HG02943 (cell line): ENCODE results near the gene MRPL20.
"Not testable (repeated sequence)": the region's sequence is repeated elsewhere in the genome, so short reads cannot be mapped to it uniquely, and the experiment has no call there.

Source experiments
- ATAC-seq: cut with Tn5 transposase; IDR thresholded peaks from one replicate; pipeline ENCODE4 v1.9.1; 2021; ENCODE audit warnings: mild to moderate bottlenecking, low read depth, moderate library complexity; ENCODE audit not compliant: unreplicated experiment

Gene MRPL20

GRCh38 chr1:1437904-1438376, 30.8 kb upstream of the MRPL20 start:
- ATAC-seq = peak; percentile 59

GRCh38 chr1:1437033-1437903, 30.2 kb upstream of the MRPL20 start:
- no peak for ATAC-seq

- ATAC-seq = no peak
Measured at GRCh38 chr1:1436630-1437032, 29.5 kb upstream of the MRPL20 start.

- no peak for ATAC-seq
Measured at GRCh38 chr1:1435911-1436629, 29.0 kb upstream of the MRPL20 start.

GRCh38 chr1:1435106-1435903, 28.2 kb upstream of the MRPL20 start, which contains the start of gene VWA1:
VWA1 (plus strand) TSS chr1:1435690; CDS start chr1:1435749, 59 bp downstream.
- ATAC-seq = no peak

- ATAC-seq = no peak
Measured at GRCh38 chr1:1434824-1435105, 27.7 kb upstream of the MRPL20 start.

- ATAC-seq = no peak
Measured at GRCh38 chr1:1434131-1434823, 27.2 kb upstream of the MRPL20 start.

- ATAC-seq = no peak
Measured at GRCh38 chr1:1433804-1434130, 26.7 kb upstream of the MRPL20 start.

GRCh38 chr1:1432951-1433803, 26.1 kb upstream of the MRPL20 start:
- no peak for ATAC-seq

GRCh38 chr1:1432274-1432950, 25.3 kb upstream of the MRPL20 start:
- no peak for ATAC-seq

- ATAC-seq = no peak
Measured at GRCh38 chr1:1431845-1432273, 24.8 kb upstream of the MRPL20 start.

- ATAC-seq = no peak
Measured at GRCh38 chr1:1430992-1431844, 24.1 kb upstream of the MRPL20 start.

GRCh38 chr1:1430114-1430982, 23.3 kb upstream of the MRPL20 start:
- ATAC-seq = no peak

- no peak for ATAC-seq
Measured at GRCh38 chr1:1429671-1430073, 22.6 kb upstream of the MRPL20 start.

- ATAC-seq = not testable (repeated sequence)
Measured at GRCh38 chr1:1428967-1429366, 21.9 kb upstream of the MRPL20 start.

GRCh38 chr1:1428174-1428573, 21.1 kb upstream of the MRPL20 start:
- no peak for ATAC-seq

- ATAC-seq = no peak
Measured at GRCh38 chr1:1427820-1428148, 20.7 kb upstream of the MRPL20 start.
